SK-N-SH (cell line): ENCODE results near the gene IGLON5.

Source experiments
- CTCF ChIP-seq: fragments of 200-600 bp; sonication (generic); IDR thresholded peaks from 2 replicates; pipeline ENCODE4 v1.6.1; 2017; ENCODE audit warnings: antibody characterized with exemption, mild to moderate bottlenecking, moderate library complexity
- FOXM1 ChIP-seq: IDR thresholded peaks from 2 replicates; pipeline ENCODE4 v1.4.0; 2012; ENCODE audit warnings: low read depth, mild to moderate bottlenecking
- JUND ChIP-seq: IDR thresholded peaks from 2 replicates; pipeline ENCODE4 v1.4.0; 2012
- NFIC ChIP-seq: IDR thresholded peaks from 2 replicates; pipeline ENCODE4 v1.4.0; 2012; ENCODE audit warnings: borderline replicate concordance

- TF ChIP-seq NFIC (no peak), JUND (no peak), FOXM1 (no peak), CTCF (no peak)
These were observed 17.1 kb upstream of the IGLON5 start for GRCh38 chr19:51294211-51294976.
